HG02610 (cell line): Measurements from ENCODE around the gene APOB.

Experiments
- ATAC-seq: cut with Tn5 transposase; IDR thresholded peaks from one replicate; pipeline ENCODE4 v1.9.1; 2021; ENCODE audit warnings: mild to moderate bottlenecking, moderate library complexity; ENCODE audit not compliant: unreplicated experiment

The APOB gene, protein sequence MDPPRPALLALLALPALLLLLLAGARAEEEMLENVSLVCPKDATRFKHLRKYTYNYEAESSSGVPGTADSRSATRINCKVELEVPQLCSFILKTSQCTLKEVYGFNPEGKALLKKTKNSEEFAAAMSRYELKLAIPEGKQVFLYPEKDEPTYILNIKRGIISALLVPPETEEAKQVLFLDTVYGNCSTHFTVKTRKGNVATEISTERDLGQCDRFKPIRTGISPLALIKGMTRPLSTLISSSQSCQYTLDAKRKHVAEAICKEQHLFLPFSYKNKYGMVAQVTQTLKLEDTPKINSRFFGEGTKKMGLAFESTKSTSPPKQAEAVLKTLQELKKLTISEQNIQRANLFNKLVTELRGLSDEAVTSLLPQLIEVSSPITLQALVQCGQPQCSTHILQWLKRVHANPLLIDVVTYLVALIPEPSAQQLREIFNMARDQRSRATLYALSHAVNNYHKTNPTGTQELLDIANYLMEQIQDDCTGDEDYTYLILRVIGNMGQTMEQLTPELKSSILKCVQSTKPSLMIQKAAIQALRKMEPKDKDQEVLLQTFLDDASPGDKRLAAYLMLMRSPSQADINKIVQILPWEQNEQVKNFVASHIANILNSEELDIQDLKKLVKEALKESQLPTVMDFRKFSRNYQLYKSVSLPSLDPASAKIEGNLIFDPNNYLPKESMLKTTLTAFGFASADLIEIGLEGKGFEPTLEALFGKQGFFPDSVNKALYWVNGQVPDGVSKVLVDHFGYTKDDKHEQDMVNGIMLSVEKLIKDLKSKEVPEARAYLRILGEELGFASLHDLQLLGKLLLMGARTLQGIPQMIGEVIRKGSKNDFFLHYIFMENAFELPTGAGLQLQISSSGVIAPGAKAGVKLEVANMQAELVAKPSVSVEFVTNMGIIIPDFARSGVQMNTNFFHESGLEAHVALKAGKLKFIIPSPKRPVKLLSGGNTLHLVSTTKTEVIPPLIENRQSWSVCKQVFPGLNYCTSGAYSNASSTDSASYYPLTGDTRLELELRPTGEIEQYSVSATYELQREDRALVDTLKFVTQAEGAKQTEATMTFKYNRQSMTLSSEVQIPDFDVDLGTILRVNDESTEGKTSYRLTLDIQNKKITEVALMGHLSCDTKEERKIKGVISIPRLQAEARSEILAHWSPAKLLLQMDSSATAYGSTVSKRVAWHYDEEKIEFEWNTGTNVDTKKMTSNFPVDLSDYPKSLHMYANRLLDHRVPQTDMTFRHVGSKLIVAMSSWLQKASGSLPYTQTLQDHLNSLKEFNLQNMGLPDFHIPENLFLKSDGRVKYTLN (N-terminal part only)

DNA sequence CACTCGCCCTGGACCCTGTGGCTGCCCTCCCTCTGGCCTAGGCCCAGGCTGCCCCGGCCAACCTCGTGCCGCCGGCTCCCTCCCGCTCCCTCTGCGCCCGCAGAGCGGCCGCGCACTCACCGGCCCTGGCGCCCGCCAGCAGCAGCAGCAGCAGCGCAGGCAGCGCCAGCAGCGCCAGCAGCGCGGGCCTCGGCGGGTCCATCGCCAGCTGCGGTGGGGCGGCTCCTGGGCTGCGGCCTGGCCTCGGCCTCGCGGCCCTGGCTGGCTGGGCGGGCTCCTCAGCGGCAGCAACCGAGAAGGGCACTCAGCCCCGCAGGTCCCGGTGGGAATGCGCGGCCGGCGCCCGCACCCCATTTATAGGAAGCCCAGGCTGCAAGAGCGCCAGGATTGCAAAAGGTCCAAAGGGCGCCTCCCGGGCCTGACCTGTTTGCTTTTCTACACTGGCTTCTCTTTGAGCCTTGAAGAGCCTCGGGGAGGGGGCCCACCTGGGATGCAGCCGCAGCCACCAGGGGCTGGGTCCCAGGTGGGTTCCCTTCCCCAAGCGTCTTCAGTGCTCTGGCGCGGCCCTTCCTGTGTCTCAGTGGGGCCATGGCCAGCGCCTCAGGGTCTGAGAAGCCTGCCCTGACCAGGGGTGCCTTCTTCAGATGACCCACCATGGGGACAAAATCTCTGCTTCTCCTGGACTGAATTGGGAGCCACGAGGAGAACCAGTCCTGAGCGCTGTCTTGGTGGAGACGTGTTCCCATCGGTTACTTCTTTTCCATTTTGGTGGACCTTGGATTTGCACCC is at the start of gene APOB:
Gene APOB (minus strand): TSS at position 330 of the 789 bp plus-strand sequence. CDS start 128 bp downstream, at position 202.
- ATAC-seq: no peak

DNA sequence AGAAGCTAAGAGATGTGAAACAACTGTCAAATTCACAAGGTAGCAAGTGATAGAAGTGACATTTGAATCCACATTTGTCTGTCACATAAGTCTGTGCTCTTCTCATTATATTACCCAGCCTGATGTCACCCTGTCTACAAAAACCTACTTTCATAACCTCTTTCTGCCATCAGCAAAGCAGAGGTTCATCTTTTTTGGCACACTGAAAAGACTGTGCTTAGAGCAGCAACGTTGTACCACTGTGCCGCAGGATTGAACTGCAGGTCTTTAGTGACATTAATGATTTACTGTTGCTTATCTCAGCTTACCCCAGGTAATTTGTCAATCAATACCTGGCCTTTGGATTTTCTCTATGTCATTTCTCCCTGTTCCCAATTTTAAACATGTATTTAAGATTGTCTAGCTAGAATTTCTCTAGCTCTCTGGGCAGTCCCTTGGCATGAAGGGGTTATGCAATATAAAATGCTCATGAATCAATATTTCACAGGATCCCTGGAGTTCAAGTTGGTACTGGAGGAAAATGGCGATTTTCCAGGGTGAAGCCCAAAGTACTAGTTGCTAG is 48.5 kb upstream of the APOB start:
- ATAC-seq: no peak

DNA sequence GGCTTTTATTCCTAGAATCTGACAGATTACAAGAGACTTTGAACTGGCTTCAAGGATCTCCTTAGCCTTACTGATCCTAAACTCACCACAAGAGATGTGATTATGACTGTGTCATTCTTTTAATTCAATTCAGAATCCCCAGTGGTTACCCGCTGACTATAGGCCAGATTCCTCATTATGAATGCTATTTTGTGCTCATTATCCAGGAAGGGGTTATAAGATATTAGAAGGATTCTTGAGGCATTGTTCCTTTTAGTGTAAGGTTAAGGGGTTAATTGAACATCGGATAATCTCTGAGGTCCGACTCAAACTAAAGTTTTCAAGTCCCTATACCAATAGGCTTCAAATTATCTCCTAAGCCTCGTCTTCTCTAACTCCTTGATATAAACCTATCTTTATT is 40.5 kb upstream of the APOB start:
- ATAC-seq: no peak

DNA sequence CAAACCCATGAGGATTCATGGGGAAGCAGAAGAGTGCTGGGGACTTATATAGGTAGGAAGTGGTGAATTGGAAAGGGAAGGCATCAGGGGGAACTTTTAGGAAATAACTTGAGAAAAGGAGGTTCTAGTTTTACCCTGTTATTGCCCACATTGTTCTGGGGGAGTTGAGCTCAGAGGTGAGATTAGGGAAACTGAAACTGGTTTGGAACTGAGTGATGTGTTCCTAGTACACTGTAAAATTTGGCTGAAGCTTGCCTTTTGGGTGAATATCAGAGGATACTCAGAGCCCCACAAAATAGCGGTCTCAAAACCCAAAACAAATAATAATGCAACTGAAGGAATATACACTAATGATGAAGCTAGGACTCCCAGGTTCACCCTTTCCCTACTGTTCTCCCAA is 39.6 kb upstream of the APOB start:
- no peak for ATAC-seq

DNA sequence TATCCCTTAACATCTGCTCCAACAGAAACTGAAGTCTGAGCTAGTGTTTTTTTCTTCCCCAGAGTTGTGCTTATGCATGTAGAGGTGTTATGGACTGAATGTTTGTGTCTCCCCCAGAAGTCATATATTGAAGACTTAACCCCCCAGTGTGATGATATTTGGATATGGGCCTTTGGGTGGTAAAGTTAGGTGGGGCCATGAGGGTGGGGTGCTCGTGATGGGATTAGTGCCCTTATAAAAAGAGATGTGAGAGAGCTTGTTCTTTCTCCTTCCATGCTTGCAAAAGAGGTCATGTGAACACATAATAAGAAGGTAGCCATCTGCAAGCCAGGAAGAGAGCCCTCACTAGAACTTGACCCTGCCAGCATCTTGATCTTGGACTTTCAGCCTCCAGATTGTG is 34.4 kb upstream of the APOB start:
- no peak for ATAC-seq

DNA sequence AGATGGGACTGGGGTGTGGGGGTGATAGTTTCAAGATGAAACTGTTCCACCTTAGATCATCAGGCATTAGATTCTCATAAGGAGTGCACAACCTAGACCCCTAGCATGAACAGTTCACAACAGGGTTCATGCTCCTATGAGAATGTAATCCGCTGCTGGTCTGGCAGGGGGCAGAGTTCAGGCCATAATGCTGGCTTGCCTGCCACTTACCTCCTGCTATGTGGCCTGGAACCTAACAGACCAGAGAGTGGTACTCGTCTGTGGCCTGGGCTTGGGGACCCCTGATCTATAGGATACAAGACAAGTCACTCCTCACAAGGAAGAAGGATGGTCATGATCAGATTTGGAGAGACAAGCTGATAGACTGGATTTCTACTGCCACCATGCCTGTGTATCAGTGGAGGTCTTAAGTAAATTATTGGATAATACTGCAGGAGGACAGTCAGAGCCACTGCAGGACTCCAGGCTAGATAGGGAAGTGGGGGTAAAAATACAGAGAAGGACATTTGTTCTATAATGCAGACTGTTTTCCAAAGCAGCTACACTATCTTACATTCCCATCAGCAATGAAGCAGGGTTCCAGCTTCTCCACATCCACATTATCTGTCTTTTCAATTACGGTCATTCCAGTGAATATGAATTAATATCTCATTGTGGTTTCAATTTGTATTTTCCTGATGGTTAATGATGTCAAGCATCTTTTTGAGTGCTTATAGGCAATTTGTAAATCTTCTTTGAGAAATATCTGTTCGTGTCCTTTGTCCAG is 28.8 kb upstream of the APOB start:
- ATAC-seq: no peak

DNA sequence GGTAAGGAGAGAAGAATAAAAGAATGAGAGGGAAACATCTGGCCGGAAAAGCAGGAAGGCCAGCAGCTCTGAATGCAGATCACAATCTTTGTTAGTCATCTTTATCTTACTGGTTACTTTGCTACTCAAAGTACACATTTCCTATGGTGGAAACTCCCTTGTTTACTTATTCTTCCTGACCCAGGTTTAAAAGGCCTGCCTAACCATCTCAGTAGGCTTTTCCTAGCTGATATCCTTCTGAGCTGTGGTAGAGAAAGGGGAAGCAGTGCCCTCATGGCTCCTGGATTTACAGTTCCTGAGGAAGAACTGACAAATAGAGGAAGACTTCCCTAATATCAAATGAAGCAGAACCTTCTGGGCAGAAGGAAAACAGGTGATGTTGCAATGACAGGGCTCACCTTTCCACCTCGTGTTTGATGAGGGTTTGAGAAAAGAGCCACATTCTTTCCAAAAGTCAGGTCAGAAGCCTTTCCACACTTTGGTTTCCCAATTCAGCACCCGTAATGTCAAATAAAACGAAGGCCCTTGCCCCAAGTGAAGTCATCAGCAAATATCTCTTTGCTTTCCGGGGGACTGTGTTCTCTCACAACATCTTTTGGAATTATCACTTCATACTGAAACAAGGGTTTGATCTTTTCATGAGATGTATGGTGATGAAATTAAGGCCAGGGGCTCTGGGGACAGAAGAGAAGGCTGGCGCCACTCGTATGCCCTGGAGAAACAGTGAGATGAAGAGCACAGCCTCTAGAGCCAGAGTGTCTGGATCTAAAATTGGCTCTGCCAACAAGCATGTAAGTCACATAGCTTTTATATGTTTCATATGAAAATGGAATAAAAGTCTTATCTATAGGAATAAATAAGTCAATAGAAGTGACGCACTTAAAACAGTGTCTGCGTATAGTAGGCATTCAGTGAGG is 26.7 kb upstream of the APOB start:
- ATAC-seq: no peak

DNA sequence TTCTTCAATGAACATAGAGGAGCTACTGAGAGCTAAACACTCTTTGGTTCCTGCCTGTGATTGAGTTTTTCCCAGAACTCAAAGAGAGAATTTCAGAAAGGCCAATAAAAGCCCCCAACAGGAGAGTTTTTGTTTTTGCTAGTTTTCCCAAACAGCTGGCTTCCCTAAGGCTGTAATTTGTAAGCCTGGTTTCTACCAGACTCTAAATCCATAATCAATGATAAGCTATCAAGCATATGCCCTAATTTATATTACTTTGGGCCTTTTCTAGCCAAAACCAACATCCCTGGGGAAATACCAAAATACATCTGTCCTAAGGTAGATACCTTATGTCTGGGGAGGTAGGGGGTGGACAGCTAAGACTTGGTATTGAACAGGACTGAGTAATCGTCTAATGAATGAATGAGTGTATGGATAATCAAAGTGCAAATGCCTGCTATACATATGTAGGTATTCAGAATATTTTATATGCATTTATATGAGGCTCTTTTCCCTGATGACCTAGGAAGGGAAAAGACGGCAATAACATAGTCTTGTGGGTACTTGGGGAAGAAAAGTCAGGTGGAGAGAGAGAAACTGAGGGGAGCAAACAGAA is 26.0 kb upstream of the APOB start:
- ATAC-seq: no peak

DNA sequence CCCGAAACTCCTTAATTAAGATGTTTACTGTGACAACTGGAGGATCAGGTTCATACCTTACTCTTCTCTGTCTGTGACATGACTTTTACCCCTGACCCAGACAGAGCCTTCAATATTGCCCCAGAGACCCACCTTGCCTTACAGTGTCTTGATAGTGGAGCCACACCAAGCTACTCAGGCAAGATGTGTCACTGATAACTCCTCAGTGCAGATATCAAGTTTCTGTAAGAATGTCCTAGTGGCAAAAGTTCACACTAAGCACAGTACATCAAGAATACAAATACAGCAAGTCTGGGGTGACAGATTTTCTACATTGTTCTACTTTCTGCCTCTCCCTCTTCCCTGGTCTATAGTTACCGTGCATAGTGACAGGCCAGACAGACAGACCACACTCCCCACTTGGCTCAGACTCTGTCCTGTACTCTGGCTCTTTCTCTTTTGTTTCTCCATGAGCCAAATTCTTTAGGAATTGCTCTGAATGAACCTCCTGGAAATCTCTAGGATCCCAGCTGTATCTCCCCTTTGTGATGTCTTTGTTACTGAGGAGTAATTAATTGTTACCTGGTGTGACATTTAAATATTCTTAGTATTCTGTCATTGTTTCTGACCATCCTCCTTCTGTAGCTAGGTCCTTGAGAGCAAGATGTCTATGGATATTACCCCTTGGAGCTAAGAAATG is 24.1 kb upstream of the APOB start:
- ATAC-seq: no peak

DNA sequence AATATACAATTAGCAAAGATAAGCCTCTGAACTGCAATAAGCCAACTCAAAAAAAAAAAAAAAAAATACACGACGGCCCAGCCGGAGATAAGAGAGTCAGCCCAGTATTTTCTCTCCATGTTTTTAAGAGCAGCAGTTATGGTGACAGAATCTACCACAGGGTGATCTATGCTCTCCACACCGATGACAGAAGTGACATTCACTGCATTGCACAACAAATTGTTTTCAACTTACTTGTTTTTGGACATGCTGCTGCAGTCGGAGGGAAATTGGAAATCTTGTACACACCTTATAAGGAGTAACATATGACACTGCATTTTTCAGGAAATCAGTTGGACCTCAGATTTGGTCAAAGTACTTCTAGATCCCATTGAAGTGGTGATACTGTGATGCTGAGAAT is 23.3 kb upstream of the APOB start:
- no peak for ATAC-seq

DNA sequence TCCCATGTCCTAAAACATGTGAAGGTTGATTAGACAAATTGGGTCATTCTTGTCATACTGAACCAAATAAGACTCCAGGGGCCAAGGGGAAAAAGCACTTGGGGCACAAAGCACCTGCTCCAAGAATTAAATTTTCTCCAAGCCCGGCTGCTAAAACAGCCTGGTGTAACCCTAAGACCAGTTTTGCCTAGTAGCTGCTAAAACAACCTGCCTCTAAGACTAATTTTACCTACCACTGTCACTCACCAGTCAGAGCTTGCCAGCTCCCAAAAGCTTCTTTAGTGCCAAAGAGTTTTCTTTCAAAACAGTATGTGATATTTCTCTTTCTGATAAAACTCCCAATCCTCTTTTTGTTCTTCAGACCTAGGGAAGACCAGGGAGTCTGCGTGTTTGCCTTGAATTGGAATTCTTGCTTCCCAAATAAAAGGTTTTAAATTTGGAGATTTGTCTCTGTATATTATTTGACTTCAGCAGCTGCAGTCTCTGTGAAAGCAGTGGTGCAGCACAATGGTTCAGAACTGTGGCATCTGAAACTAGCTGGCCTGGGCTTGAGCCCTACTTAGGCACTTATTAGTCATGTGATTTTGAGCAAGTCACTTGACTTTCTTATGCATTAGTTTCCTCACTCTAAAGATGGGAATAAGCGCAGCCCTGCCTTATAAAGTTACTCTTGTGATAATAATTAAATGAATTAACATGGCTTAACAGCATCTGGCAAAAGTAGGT is 16.2 kb upstream of the APOB start:
- no peak for ATAC-seq

DNA sequence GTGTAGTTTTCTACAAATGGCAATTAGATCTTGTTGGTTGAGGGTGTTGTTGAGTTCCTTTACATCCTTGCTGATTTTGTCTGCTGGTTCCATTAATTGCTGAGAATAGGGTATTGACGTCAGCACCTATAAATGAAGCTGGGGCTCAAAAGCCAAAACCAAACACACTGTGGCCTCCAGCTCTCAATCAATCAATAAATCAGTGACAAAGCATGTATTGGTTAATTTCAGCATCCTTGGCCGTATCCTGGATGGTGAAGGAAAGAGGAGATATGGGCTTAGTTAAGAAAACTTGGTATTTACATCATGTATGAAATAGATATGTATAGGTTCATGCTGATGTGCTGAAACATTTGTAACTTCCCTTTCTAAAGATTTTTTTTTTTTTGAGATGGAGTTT is 13.2 kb upstream of the APOB start:
- no peak for ATAC-seq

DNA sequence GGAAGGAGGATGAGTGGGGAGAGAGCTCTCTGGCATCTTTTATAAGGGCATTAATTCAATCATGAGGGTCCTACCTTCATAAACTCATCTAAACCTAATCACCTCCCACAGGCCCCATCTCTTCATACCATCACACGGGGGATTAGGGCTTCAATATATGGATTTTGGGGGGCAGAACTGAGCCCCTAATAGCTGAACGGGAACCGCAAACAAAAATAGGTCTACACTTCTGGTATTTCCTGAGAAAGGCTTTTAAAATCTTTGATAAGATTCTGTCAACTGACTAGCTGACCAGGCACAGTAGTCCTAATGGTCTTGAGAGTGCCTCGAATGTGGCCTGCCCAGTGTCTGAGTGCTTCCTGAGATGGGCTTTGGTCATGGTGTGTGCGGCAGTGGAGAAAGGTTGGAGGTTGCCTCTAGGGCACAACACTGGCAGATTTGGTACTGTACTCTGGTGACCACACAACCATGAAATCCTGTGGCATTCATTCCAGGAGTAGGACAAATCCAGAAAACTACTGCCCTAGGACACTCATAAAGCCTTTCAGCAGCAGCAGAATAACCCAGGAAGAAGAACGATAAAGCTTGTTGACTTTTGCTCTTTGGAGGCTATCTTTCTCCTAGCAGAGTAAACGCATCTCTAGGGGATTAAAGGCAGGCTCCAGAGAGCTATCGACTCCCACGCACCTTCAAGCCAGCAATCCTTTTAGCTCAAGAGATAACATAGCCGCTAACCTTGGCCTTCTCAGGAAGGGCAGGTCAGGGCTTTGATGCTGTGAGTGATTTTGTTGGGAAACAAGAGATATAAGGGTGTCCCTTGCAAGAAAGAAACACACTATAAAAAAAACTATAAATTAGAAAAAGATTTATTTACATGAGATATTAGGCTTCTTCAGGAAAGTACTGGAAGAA is 12.3 kb upstream of the APOB start:
- no peak for ATAC-seq

DNA sequence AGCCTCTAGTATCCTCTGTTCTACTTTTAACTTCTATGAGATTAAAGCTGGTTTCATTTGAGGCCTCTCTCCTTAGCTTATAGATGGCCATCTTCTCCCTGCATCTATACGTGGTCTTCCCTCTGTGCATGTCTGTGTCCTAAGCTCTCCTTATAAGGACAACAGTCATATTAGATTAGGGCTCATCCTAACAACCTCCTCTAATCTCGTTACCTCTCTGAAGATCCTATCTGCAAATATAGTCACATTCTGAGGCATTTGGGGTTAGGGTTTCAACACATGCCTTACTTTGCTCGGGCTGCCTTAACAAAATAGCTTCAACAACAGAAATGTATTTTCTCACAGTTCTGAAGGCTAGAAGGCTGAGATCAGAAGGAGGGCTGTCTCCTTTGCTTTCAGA is 11.6 kb upstream of the APOB start:
- ATAC-seq: no peak

DNA sequence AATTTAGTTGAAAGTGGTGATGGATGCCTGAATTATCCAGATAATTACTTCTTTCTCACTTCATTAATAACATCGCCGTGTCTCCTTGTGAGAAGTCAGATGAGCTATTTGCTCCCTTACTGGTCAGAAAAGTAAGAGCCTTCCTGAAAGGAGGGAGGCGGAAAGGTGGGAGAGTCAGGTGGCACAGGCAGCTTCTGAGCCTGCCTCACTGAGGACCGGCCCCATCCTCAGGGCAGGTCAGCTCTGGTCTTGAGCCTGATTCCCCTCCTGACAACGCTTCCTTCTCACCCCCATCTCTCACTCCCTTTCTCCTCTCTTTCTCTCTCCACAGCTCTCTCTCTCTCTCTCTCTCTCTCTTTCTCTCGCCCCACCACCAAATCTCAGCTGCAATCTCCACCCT is 10.1 kb upstream of the APOB start:
- no peak for ATAC-seq

DNA sequence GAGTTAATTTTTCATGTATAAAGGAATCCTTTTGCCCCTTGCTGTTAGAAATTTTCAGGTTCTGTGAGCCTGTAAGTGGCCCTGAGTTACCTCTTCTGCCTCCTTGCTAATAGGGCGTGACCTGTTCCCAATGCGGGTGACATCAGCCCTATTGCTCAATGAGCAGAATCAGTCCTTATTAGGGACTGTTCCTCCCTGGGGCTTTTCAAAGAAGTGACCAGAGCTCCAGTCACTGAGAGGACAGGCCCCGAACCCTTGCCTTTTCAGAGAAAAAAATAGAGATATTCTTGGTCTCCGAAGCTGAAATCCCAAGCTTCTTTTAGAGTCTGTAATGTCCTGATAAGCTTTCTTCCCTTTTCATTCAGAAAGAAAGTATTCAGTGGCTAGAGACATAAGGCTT is 8.2 kb upstream of the APOB start:
- ATAC-seq: no peak
